HepG2 (cell line): ENCODE measurements around the gene MORN1. TPM values are rescaled to one million over a fixed set of nuclear protein-coding genes. Genes with fewer than 3 reads are reported as not detected.

Source experiments
- CTCF ChIP-seq: sonication (generic); formaldehyde crosslinking; IDR thresholded peaks from 2 replicates; pipeline ENCODE4 v1.5.0; 2020; ENCODE audit warnings: mild to moderate bottlenecking, missing genetic modification reagents, moderate library complexity
- DZIP1 ChIP-seq: sonication (generic); formaldehyde crosslinking; IDR thresholded peaks from 2 replicates; pipeline ENCODE4 v1.5.0; 2020; ENCODE audit warnings: mild to moderate bottlenecking, missing genetic modification reagents
- FOXA1 ChIP-seq, 2 experiments: fragments of 450-650 bp in 1 of 2; sonication (generic) in 1 of 2; formaldehyde crosslinking in 1 of 2; IDR thresholded peaks; 2 replicates each; pipeline versions ENCODE4 v1.4.0 to v1.6.1; 2016 to 2020; ENCODE audit warnings: missing genetic modification reagents in 1 of 2
- IRF2 ChIP-seq: IDR thresholded peaks from 2 replicates; pipeline ENCODE4 v1.6.1; 2018; ENCODE audit warnings: missing genetic modification reagents, missing compliant biosample characterization
- KLF16 ChIP-seq, 2 experiments: sonication (generic) in 1 of 2; formaldehyde crosslinking in 1 of 2; IDR thresholded peaks; 2 replicates each; pipeline versions ENCODE4 v1.6.1 to v1.8.0; 2016 to 2023; ENCODE audit warnings: missing genetic modification reagents in 2 of 2, missing compliant biosample characterization in 1 of 2
- ZMYM4 ChIP-seq: sonication (generic); formaldehyde crosslinking; IDR thresholded peaks from 2 replicates; pipeline ENCODE4 v1.8.1; 2023; ENCODE audit warnings: mild to moderate bottlenecking, missing genetic modification reagents
- ZNF33A ChIP-seq: sonication (generic); formaldehyde crosslinking; IDR thresholded peaks from 2 replicates; pipeline ENCODE4 v1.5.1; 2020; ENCODE audit warnings: missing genetic modification reagents, mild to moderate bottlenecking, moderate library complexity, borderline replicate concordance
- ZSCAN22 ChIP-seq: sonication (generic); formaldehyde crosslinking; IDR thresholded peaks from 2 replicates; pipeline ENCODE4 v1.4.0; 2020; ENCODE audit warnings: mild to moderate bottlenecking, missing genetic modification reagents
- polyA plus RNA-seq, 8 experiments: library from polyadenylated mRNA; depleted of rRNA in 3 of 8; stranded (reverse) in 7 of 8; unstranded in 1 of 8; fragments of >200 nt; fragmentation: Illumina TruSeq in 4 of 8; extraction: Trizol in 4 of 8; gene quantifications; 2 replicates each; pipeline versions ENCODE4 v1.2.1 to v1.2.3, GENCODE V29; 2011 to 2016; ENCODE audit warnings: low read depth in 4 of 8, missing spikeins in 1 of 8, mixed read lengths in 1 of 8; ENCODE audit not compliant: insufficient read depth in 1 of 8
- total RNA-seq, 5 experiments: library from RNA; depleted of rRNA; stranded (reverse); fragments of >200 nt; fragmentation: Illumina TruSeq; extraction: Trizol; gene quantifications; 2 replicates each; pipeline ENCODE4 v1.2.3, GENCODE V29; 2016; ENCODE audit warnings: low read depth in 1 of 5

Gene MORN1
- total and polyA plus RNA-seq, 2 of the 13 experiments (the other 11 are each of a cell fraction or from before 2014, with no cell fraction given), result 3.1 to 6.5 TPM

GRCh38 chr1:2413495-2414296 is 22.3 kb upstream of the MORN1 start (continued):
- TF ChIP-seq ZSCAN22, result peak; percentile 85
- TF ChIP-seq CTCF (CRISPR knock-in tag), result peak; percentile 19; the same call in 1 of the 2 replicates
- 0 out of 2 replicates have a peak, but pooled peaks have one; percentile 6 for TF ChIP-seq ZMYM4 (CRISPR knock-in tag)
- TF ChIP-seq FOXA1 (IDR thresholded peaks at IDR 0.05), result no peak
- TF ChIP-seq FOXA1 (CRISPR knock-in tag; IDR thresholded peaks at IDR 0.05), result no peak
- no peak for TF ChIP-seq ZNF33A (CRISPR knock-in tag)
- TF ChIP-seq KLF16 (CRISPR knock-in tag; IDR thresholded peaks at IDR 0.05), result 0 out of 4 replicates have a peak, but pooled peaks of 1 of the 2 experiments have one; percentile 15
- 0 out of 2 replicates have a peak, but pooled peaks have one; percentile 64 for TF ChIP-seq DZIP1 (CRISPR knock-in tag)
- TF ChIP-seq IRF2 (CRISPR knock-in tag), result no peak; the same call in 1 of the 2 replicates
- TF ChIP-seq, all 625 proteins: peak for 115
